DOHH2 (cell line): Measurements from ENCODE around the gene GRK4.

Experiments
- CTCF ChIP-seq: fragments of 200-600 bp; sonication (generic); IDR thresholded peaks from one replicate; pipeline ENCODE4 v1.5.1; 2014; ENCODE audit warnings: antibody characterized with exemption, mild to moderate bottlenecking, low read depth, low read length; ENCODE audit not compliant: poor library complexity, severe bottlenecking
- EZH2phosphoT487 ChIP-seq: fragments of 200-600 bp; sonication (generic); IDR thresholded peaks from 2 replicates; pipeline ENCODE4 v1.6.1; 2017; ENCODE audit warnings: borderline replicate concordance, mild to moderate bottlenecking, antibody characterized with exemption, low read length, moderate library complexity, mixed read lengths

- TF ChIP-seq CTCF (no peak), EZH2phosphoT487 (no peak)
These were observed 108.4 kb downstream of the GRK4 start for GRCh38 chr4:3071811-3072210.
